ENCODE results near the gene ZNF593OS. TPM values are rescaled to one million over a fixed set of nuclear protein-coding genes. Genes with fewer than 3 reads are reported as not detected.

The ZNF593OS gene
- total and polyA plus RNA-seq, 2 experiments from 2014 or later: 0.10 to 0.45 TPM

DNA sequence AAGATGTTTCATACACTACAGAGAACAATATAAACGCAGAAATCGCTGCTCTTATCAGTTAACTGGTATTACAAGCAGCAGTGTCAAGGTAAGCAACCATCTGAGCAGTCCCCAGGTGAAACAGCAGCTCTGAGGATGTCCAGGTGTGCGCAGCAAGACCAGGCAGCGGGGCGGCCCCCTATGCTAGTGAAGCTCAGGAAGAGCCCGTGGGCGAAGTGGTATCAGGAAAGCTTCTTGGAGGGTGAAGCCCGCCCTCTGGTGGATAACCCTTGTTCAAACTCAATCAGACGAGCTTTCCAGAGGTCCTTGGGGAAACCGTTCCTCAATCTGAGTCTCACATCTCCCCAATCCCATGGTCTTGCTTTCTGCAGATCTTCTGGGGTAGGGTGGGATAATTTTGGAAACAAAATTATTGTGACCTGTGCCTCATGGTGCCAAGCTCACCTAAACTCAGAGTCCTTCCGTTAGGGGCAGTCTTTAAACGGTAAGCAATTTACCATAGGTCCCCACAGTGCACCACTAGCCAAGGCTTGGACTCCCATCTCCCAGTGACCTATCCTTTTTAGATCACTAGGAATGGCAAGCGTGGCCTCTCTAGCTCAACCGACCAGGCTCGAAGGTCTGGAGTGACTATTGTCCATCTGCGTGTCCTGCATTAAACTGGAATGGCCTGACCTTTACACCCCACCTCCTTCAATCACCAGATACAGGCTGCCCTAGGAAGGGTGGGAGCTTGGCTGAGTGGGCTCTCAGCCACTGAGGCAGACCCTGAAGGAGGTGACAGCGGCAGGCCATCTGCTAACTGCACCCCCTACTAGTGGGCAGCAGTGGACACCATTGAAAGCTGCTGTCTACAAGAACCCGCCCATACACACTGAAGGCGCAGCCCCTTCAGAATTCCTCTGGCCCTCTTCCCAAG is 26.3 kb downstream of the ZNF593OS start:
- H3K4me1 ChIP-seq (ENCODE audit: insufficient read depth): no peaks in the 10 kb centered on the region
- TF ChIP-seq, protein P1, sequence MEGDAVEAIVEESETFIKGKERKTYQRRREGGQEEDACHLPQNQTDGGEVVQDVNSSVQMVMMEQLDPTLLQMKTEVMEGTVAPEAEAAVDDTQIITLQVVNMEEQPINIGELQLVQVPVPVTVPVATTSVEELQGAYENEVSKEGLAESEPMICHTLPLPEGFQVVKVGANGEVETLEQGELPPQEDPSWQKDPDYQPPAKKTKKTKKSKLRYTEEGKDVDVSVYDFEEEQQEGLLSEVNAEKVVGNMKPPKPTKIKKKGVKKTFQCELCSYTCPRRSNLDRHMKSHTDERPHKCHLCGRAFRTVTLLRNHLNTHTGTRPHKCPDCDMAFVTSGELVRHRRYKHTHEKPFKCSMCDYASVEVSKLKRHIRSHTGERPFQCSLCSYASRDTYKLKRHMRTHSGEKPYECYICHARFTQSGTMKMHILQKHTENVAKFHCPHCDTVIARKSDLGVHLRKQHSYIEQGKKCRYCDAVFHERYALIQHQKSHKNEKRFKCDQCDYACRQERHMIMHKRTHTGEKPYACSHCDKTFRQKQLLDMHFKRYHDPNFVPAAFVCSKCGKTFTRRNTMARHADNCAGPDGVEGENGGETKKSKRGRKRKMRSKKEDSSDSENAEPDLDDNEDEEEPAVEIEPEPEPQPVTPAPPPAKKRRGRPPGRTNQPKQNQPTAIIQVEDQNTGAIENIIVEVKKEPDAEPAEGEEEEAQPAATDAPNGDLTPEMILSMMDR (IDR thresholded peaks at IDR 0.05; ENCODE audit: poor library complexity): peak; percentile 88
- TF ChIP-seq EZH2phosphoT487 (IDR thresholded peaks at IDR 0.05; ENCODE audit: low read depth, severe bottlenecking, unreplicated experiment): no peak
- H4K20me1 ChIP-seq (ENCODE audit: insufficient read depth, poor library complexity, severe bottlenecking): no peaks in the 10 kb centered on the region
- H3K9me3 ChIP-seq (ENCODE audit: low read depth): no peaks in the 10 kb centered on the region
- DNase-seq (ENCODE audit: low spot score): peak; percentile 94
- no peak overlapping the region for H2AFZ ChIP-seq
- H3K4me3 ChIP-seq: no peak overlapping the region
- WGBS (ENCODE audit: low lambda C conversion rate, missing lambda C conversion rate): 26% methylated on average over 19 of the region's 19 CpGs
- no peaks in the 10 kb centered on the region for H3K79me2 ChIP-seq
- H3K9me2 ChIP-seq (replicated peaks; ENCODE audit: insufficient read depth): no peaks in the 10 kb centered on the region
- no peak overlapping the region for H3K4me2 ChIP-seq
- no peaks in the 10 kb centered on the region for H3K27me3 ChIP-seq
- no peaks in the 10 kb centered on the region for H3K36me3 ChIP-seq (replicated peaks; ENCODE audit: insufficient read depth, low read depth)
- no peak overlapping the region for H3K27ac ChIP-seq

DNA sequence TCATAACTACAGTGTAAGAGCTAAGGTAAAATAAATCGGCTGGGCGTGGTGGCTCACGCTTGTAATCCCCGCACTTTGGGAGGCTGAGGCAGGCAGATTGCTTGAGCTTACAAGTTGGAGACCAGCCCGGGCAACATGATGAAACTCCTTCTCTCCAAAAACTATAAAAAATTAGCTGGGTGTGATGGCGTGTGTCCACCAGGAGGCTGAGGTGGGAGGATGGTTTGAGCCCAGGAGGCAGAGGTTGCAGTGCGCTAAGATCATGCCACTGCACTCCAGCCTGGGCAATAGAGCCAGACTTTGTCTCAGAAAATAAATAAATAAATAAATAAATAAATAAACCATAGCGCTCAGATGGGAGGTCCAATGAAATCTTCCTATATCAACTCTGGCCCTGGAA is 29.5 kb downstream of the ZNF593OS start:
- TF ChIP-seq EZH2 (IDR thresholded peaks at IDR 0.05; ENCODE audit: borderline replicate concordance) (no peak), EZH2phosphoT487 (IDR thresholded peaks at IDR 0.05; ENCODE audit: low read depth, severe bottlenecking, unreplicated experiment) (no peak)
- TF ChIP-seq, protein P1 (IDR thresholded peaks at IDR 0.05; ENCODE audit: poor library complexity): no peak
- H3K9me2 ChIP-seq (replicated peaks; ENCODE audit: insufficient read depth): no peaks in the 10 kb centered on the region
- no peak overlapping the region for H3K4me3 ChIP-seq
- no peak overlapping the region for H3K4me2 ChIP-seq
- no peak for DNase-seq (ENCODE audit: low spot score)
- H3K36me3 ChIP-seq (replicated peaks; ENCODE audit: insufficient read depth, low read depth): no peaks in the 10 kb centered on the region
- H3K27me3 ChIP-seq: no peaks in the 10 kb centered on the region
- no peak overlapping the region for H2AFZ ChIP-seq
- no peaks in the 10 kb centered on the region for H4K20me1 ChIP-seq (ENCODE audit: insufficient read depth, poor library complexity, severe bottlenecking)
- H3K4me1 ChIP-seq (ENCODE audit: insufficient read depth): no peaks in the 10 kb centered on the region
- WGBS (ENCODE audit: low lambda C conversion rate, missing lambda C conversion rate): 91% methylated on average over 8 of the region's 8 CpGs
- no peaks in the 10 kb centered on the region for H3K9me3 ChIP-seq (ENCODE audit: low read depth)
- no peak overlapping the region for H3K27ac ChIP-seq
- no peaks in the 10 kb centered on the region for H3K79me2 ChIP-seq

DNA sequence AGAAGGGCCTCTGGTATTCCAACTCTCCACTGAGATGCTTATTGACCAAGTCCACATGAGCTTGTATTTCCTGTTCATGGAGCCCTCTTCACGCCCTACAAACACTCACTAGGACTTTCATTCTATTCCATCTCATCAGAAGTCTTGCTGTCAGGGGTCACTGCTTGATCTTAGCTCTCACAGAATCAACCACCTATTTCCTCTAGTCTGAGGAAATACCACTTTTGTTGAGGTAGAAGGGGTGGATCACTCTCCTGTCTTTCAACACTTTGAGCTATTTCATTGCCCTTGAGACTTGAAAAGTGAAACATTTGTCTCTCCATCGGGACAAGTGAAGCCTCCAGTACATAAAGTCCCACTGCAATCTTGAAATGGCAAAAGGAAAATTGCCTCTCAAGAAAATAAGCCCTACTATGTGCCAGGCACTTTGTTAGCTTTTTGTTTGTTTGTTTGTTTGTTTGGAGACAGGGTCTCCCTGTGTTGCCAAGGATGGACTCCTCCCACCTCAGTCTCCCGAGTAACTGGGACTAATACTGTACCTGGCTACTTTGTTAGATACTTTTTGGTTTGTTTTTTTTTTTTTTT is 32.6 kb downstream of the ZNF593OS start:
- WGBS (ENCODE audit: low lambda C conversion rate, missing lambda C conversion rate): 59% methylated on average over 3 of the region's 3 CpGs
- no peaks in the 10 kb centered on the region for H3K27me3 ChIP-seq
- no peak overlapping the region for H3K27ac ChIP-seq
- no peaks in the 10 kb centered on the region for H4K20me1 ChIP-seq (ENCODE audit: insufficient read depth, poor library complexity, severe bottlenecking)
- H3K4me1 ChIP-seq (ENCODE audit: insufficient read depth): no peaks in the 10 kb centered on the region
- H3K9me3 ChIP-seq (ENCODE audit: low read depth): no peaks in the 10 kb centered on the region
- TF ChIP-seq, protein P1 (IDR thresholded peaks at IDR 0.05; ENCODE audit: poor library complexity): no peak
- TF ChIP-seq EZH2phosphoT487 (IDR thresholded peaks at IDR 0.05; ENCODE audit: low read depth, severe bottlenecking, unreplicated experiment): no peak
- no peak for TF ChIP-seq EZH2 (IDR thresholded peaks at IDR 0.05; ENCODE audit: borderline replicate concordance)
- no peaks in the 10 kb centered on the region for H3K9me2 ChIP-seq (replicated peaks; ENCODE audit: insufficient read depth)
- no peak overlapping the region for H2AFZ ChIP-seq
- no peak overlapping the region for H3K4me2 ChIP-seq
- no peaks in the 10 kb centered on the region for H3K36me3 ChIP-seq (replicated peaks; ENCODE audit: insufficient read depth, low read depth)
- no peak overlapping the region for H3K4me3 ChIP-seq
- no peaks in the 10 kb centered on the region for H3K79me2 ChIP-seq
- no peak for DNase-seq (ENCODE audit: low spot score)
